Measurements from ENCODE around the gene RPA3. TPM values are rescaled to one million over a fixed set of nuclear protein-coding genes. Genes with fewer than 3 reads are reported as not detected.

RPA3 gene
- total and polyA plus RNA-seq, 9 of the 15 experiments (the other 6 are each of a cell fraction or from before 2014, with no cell fraction given) = 68.5 to 265 (median 125) TPM

- TF ChIP-seq XRCC4 (IDR thresholded peaks at IDR 0.05; ENCODE audit: extremely low read depth, insufficient read depth, insufficient read length) (no peak), MAX (CRISPR knock-in tag; IDR thresholded peaks at IDR 0.05) (no peak), ZNF277 (CRISPR knock-in tag; IDR thresholded peaks at IDR 0.05; ENCODE audit: borderline replicate concordance) (no peak), HMG20A (CRISPR knock-in tag; conservative IDR thresholded peaks at IDR 0.05) (no peak), ILF3 (IDR thresholded peaks at IDR 0.05; ENCODE audit: borderline replicate concordance) (no peak), PKNOX1 (IDR thresholded peaks at IDR 0.05) (no peak)
Measured at GRCh38 chr7:7686811-7687508, 31.4 kb downstream of the RPA3 start (continued).

GRCh38 chr7:7682861-7683260 is 35.5 kb downstream of the RPA3 start:
- Histone ChIP-seq H3K27ac (ENCODE audit: extremely low read depth, low read depth, low read length) (no peak overlapping the region), H3K9ac (ENCODE audit: insufficient read depth in 1 of 2, low read depth in 2 of 2, low read length in 2 of 2) (no peak overlapping the region), H3K4me1 (replicated peaks in 1 of 2; ENCODE audit: control insufficient read depth in 2 of 2, insufficient read depth in 2 of 2, low read length in 2 of 2) (peaks cover 0 to 8% of the 10 kb centered on the region in 2 experiments; a peak in 2 of 5 replicates), H3K4me2 (ENCODE audit: insufficient read depth, low read length) (no peak overlapping the region), H3K36me3 (ENCODE audit: control insufficient read depth, insufficient read depth, low read length) (no peaks in the 10 kb centered on the region), H3K9me1 (ENCODE audit: control insufficient read depth, insufficient read depth, low read length) (no peaks in the 10 kb centered on the region), H3K9me3 (replicated peaks; ENCODE audit: control insufficient read depth, insufficient read depth, low read depth, low read length) (peaks cover 2% of the 10 kb centered on the region; the same call in 1 of the 2 replicates), H2AFZ (ENCODE audit: low read depth, low read length) (no peak overlapping the region), H4K20me1 (replicated peaks; ENCODE audit: control insufficient read depth, insufficient read depth, low read length) (no peaks in the 10 kb centered on the region), H3K4me3 (no peak overlapping the region), H3K27me3 (ENCODE audit: control insufficient read depth in 2 of 2, insufficient read depth in 2 of 2, low read length in 2 of 2) (no peaks in the 10 kb centered on the region), H3K79me2 (ENCODE audit: control insufficient read depth, insufficient read depth, low read length) (no peaks in the 10 kb centered on the region)
- no TSS peak for BruUV-seq (replicated peaks)
- ChIA-PET CTCF (ENCODE audit: low intra/inter-chr PET ratio) (interaction anchor here (0.7 kb wide), 1 partner anchor 34 kb away, joined by 4 read pairs; no protein-coding TSS in a partner anchor), POLR2A (interaction anchor here (2.0 kb wide), 1 partner anchor 42 kb away, joined by 4 read pairs; the partner anchor contains the start of gene UMAD1)
- no peak for DNase-seq (ENCODE audit: extremely low read depth in 1 of 4, low spot score in 3 of 4)
- 62% methylated on average over 5 of the region's 5 CpGs for WGBS (ENCODE audit: insufficient coverage, low coverage, missing lambda C conversion rate)
- in situ Hi-C loops (cut with MboI) = no loop called here
- intact Hi-C loops (cut with micrococcal nuclease) = loop anchor here (5.0 to 10.0 kb wide), 4 partner anchors 209 to 614 kb away; no protein-coding TSS in a partner anchor
- ATAC-seq = no peak
- no peak for FAIRE-seq
- TF ChIP-seq NONO (IDR thresholded peaks at IDR 0.05; ENCODE audit: low read depth in 2 of 2, low read length in 1 of 2) (no peak), ZNF518B (CRISPR knock-in tag; IDR thresholded peaks at IDR 0.05) (no peak), STAG1 (CRISPR knock-in tag; IDR thresholded peaks at IDR 0.05; ENCODE audit: borderline replicate concordance) (no peak), ZBTB5 (IDR thresholded peaks at IDR 0.05) (no peak), U2AF2 (optimal IDR thresholded peaks at IDR 0.05; ENCODE audit: low read depth, low read length) (no peak), ILF3 (IDR thresholded peaks at IDR 0.05; ENCODE audit: borderline replicate concordance) (no peak)
